Hepatocyte (in vitro differentiated cells): Measurements from ENCODE around the gene PRRG1. TPM values are rescaled to one million over a fixed set of nuclear protein-coding genes. Genes with fewer than 3 reads are reported as not detected.
"Not testable (repeated sequence)": the region's sequence is repeated elsewhere in the genome, so short reads cannot be mapped to it uniquely, and the experiment has no call there.

Source experiments
- DNase-seq: peaks from one replicate; pipeline ENCODE4 v3.0.0-alpha.2; 2016; ENCODE audit warnings: low spot score
- H2AFZ ChIP-seq: fragments of 200-600 bp; sonication (generic); 2 replicates; pipeline ENCODE4 v1.6.0; 2016; ENCODE audit warnings: antibody characterized with exemption, mild to moderate bottlenecking
- H3K27ac ChIP-seq: fragments of 200-600 bp; sonication (generic); 2 replicates; pipeline ENCODE4 v1.5.1; 2016; ENCODE audit warnings: mild to moderate bottlenecking
- H3K27me3 ChIP-seq: fragments of 200-600 bp; sonication (generic); 2 replicates; pipeline ENCODE4 v1.6.1; 2016
- H3K36me3 ChIP-seq: fragments of 200-600 bp; sonication (generic); replicated peaks from 2 replicates; pipeline ENCODE4 v1.5.1; 2016; ENCODE audit warnings: low read depth; ENCODE audit not compliant: insufficient read depth
- H3K4me1 ChIP-seq: fragments of 200-600 bp; sonication (generic); 2 replicates; pipeline ENCODE4 v1.5.1; 2016; ENCODE audit warnings: mild to moderate bottlenecking, moderate library complexity; ENCODE audit not compliant: insufficient read depth
- H3K4me2 ChIP-seq: fragments of 200-600 bp; sonication (generic); 2 replicates; pipeline ENCODE4 v1.6.0; 2016
- H3K4me3 ChIP-seq: fragments of 200-600 bp; sonication (generic); 2 replicates; pipeline ENCODE4 v1.5.1; 2016; ENCODE audit warnings: mild to moderate bottlenecking
- H3K79me2 ChIP-seq: fragments of 200-600 bp; sonication (generic); 2 replicates; pipeline ENCODE4 v1.6.0; 2017; ENCODE audit warnings: mild to moderate bottlenecking
- H3K9me2 ChIP-seq: fragments of 200-600 bp; sonication (generic); replicated peaks from 2 replicates; pipeline ENCODE4 v1.6.0; 2017; ENCODE audit warnings: mild to moderate bottlenecking; ENCODE audit not compliant: insufficient read depth
- H3K9me3 ChIP-seq: fragments of 200-600 bp; sonication (generic); 2 replicates; pipeline ENCODE4 v1.5.1; 2016; ENCODE audit warnings: low read depth, mild to moderate bottlenecking
- H4K20me1 ChIP-seq: fragments of 200-600 bp; sonication (generic); 2 replicates; pipeline ENCODE4 v1.6.0; 2016; ENCODE audit warnings: mild to moderate bottlenecking; ENCODE audit not compliant: insufficient read depth, poor library complexity, severe bottlenecking
- EZH2 ChIP-seq: fragments of 200-600 bp; sonication (generic); IDR thresholded peaks from 2 replicates; pipeline ENCODE4 v1.6.1; 2016; ENCODE audit warnings: antibody characterized with exemption, mild to moderate bottlenecking, borderline replicate concordance
- EZH2phosphoT487 ChIP-seq: fragments of 200-600 bp; sonication (generic); IDR thresholded peaks from one replicate; pipeline ENCODE4 v1.6.1; 2018; ENCODE audit warnings: antibody characterized with exemption, mild to moderate bottlenecking, low read depth, moderate library complexity; ENCODE audit not compliant: unreplicated experiment, severe bottlenecking
- WGBS: methylation state at CpG from one replicate; pipeline ENCODE4 v1.1.6; 2016; ENCODE audit warnings: low lambda C conversion rate; ENCODE audit errors: missing lambda C conversion rate; 5-methylcytosine and 5-hydroxymethylcytosine counted together
- polyA plus RNA-seq: library from polyadenylated mRNA; unstranded; fragments of >200 nt; fragmentation: Nextera tagmentation; extraction: Ambion mirVana; gene quantifications from 2 replicates; pipeline ENCODE4 v1.2.1, GENCODE V29; 2016
- total RNA-seq: library from RNA; depleted of rRNA; stranded (reverse); fragments of >200 nt; gene quantifications from 2 replicates; pipeline ENCODE4 v1.2.3, GENCODE V29; 2014
- TF ChIP-seq, protein P1 (sequence below): fragments of 200-600 bp; sonication (generic); IDR thresholded peaks from 2 replicates; pipeline ENCODE4 v1.5.1; 2016; ENCODE audit warnings: antibody characterized with exemption, mild to moderate bottlenecking; ENCODE audit not compliant: poor library complexity

Gene PRRG1
- total and polyA plus RNA-seq, 2 experiments from 2014 or later, result 16.8 to 36.5 TPM

DNA sequence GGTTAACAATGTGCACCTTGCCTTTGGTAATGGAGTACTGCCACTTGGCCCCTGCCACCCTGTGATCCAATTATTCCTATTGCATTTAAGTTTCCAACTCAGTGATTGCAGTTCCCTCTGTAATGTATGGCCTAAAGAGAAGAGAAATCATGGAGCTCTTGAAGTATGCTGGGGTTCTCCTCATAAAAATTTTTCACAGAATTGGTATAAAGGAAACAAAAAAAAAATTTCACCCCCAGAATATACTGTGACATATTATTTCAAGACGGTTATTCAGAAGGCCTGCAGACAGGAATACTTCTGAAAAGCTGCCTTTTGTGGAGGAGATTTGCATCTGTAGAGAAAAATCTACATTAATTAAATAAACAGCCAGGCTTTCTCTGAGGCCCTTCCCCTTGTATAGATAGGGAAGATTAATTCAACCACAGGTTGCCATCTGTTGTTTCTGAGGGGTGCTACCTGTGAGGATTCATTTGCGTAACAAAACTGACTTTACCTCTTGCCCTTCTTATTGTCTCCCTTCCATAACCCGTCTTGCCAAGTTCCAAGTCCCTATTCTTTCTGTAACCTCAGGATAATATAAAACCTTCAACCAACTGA is 127.5 kb downstream of the PRRG1 start:
- DNase-seq, result no peak
- no peaks in the 10 kb centered on the region for H3K9me3 ChIP-seq
- no peaks in the 10 kb centered on the region for H4K20me1 ChIP-seq
- WGBS, result 65% methylated on average over 3 of the region's 3 CpGs
- H3K36me3 ChIP-seq, result no peaks in the 10 kb centered on the region
- H2AFZ ChIP-seq, result no peak overlapping the region
- H3K4me2 ChIP-seq, result no peak overlapping the region
- no peak overlapping the region for H3K4me3 ChIP-seq
- no peaks in the 10 kb centered on the region for H3K79me2 ChIP-seq
- no peak overlapping the region for H3K27ac ChIP-seq
- no peak for TF ChIP-seq EZH2phosphoT487
- TF ChIP-seq EZH2, result no peak
- TF ChIP-seq, protein P1, sequence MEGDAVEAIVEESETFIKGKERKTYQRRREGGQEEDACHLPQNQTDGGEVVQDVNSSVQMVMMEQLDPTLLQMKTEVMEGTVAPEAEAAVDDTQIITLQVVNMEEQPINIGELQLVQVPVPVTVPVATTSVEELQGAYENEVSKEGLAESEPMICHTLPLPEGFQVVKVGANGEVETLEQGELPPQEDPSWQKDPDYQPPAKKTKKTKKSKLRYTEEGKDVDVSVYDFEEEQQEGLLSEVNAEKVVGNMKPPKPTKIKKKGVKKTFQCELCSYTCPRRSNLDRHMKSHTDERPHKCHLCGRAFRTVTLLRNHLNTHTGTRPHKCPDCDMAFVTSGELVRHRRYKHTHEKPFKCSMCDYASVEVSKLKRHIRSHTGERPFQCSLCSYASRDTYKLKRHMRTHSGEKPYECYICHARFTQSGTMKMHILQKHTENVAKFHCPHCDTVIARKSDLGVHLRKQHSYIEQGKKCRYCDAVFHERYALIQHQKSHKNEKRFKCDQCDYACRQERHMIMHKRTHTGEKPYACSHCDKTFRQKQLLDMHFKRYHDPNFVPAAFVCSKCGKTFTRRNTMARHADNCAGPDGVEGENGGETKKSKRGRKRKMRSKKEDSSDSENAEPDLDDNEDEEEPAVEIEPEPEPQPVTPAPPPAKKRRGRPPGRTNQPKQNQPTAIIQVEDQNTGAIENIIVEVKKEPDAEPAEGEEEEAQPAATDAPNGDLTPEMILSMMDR, result no peak
- no peaks in the 10 kb centered on the region for H3K27me3 ChIP-seq
- no peaks in the 10 kb centered on the region for H3K4me1 ChIP-seq
- no peaks in the 10 kb centered on the region for H3K9me2 ChIP-seq

DNA sequence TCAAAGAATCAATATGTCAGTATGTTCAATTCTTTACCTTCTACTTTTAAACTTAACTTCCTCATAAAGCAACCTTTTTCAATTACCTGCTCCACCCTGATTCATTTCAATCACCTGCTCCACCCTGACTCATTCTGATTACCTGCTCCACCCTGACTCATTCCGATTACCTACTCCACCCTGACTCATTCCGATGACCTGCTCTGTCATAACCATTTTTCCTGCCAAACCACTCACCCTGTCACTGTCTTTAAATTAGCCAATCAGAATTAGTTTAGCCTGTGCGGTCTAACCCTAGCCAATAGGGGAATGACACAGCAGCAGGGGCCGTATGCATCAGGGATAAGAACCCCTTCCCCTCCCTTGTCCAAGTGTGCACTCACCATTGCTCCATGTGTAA is 135.2 kb downstream of the PRRG1 start:
- 90% methylated on average over 4 of the region's 4 CpGs for WGBS
- H3K9me2 ChIP-seq, DNase-seq, H2AFZ ChIP-seq, H3K4me3 ChIP-seq, H3K36me3 ChIP-seq, H4K20me1 ChIP-seq, H3K9me3 ChIP-seq, H3K27me3 ChIP-seq, H3K4me1 ChIP-seq, H3K27ac ChIP-seq, H3K4me2 ChIP-seq, H3K79me2 ChIP-seq: not testable (repeated sequence)

DNA sequence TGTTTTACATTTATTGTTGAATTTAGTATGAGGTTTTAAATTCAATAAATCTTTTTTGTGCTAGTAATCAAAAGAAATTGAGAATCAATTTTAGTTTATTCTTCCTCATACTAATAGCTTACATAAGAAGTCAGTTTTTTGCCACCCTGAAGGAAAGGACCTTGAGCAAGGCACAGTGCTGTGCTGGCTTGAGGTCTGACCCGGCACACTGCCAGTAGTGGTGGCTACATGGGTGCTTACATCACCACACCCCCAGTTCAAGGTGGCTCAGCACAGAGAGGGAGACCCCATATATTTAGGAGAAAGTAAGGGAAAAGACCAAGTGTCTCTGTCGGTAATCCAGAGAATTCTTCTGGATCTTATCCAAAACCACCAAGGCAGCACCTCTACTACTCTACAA is 136.3 kb downstream of the PRRG1 start:
- 98% methylated on average over 2 of the region's 2 CpGs for WGBS

DNA sequence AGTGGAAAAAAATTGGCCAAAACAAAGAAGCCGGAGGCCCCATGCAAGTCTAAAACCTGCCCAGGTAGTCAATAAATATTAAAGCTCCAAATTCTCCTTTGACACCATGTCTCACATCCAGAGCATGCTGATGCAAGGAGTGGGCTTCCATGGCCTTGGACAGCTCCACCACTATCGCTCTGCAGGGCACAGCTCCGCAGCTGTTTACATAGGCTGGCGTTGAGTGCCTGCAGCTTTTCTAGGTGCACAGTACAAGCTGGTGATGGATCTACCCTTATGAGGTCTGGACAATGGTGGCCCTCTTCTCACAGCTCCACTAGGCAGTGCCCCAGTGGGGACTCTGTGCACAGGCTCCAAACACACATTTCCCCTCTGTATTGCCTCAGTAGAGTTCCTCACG is 138.1 kb downstream of the PRRG1 start:
- H3K79me2 ChIP-seq, result no peaks in the 10 kb centered on the region
- no peaks in the 10 kb centered on the region for H4K20me1 ChIP-seq
- no peak for DNase-seq
- no peak overlapping the region for H3K27ac ChIP-seq
- H2AFZ ChIP-seq, result no peak overlapping the region
- H3K36me3 ChIP-seq, result no peaks in the 10 kb centered on the region
- H3K4me3 ChIP-seq, result no peak overlapping the region
- H3K27me3 ChIP-seq, result no peaks in the 10 kb centered on the region
- TF ChIP-seq, protein P1, result no peak
- TF ChIP-seq EZH2 (no peak), EZH2phosphoT487 (no peak)
- H3K4me2 ChIP-seq, result no peak overlapping the region
- 94% methylated on average over 5 of the region's 5 CpGs for WGBS
- no peaks in the 10 kb centered on the region for H3K9me2 ChIP-seq
- no peaks in the 10 kb centered on the region for H3K4me1 ChIP-seq
- H3K9me3 ChIP-seq, result no peaks in the 10 kb centered on the region

More for the DNA sequence above, 136.3 kb downstream of the PRRG1 start:
- H3K9me3 ChIP-seq, result no peaks in the 10 kb centered on the region
- no peaks in the 10 kb centered on the region for H3K79me2 ChIP-seq
- no peaks in the 10 kb centered on the region for H3K27me3 ChIP-seq
- no peak overlapping the region for H3K4me2 ChIP-seq
- H3K36me3 ChIP-seq, result no peaks in the 10 kb centered on the region
- no peak overlapping the region for H2AFZ ChIP-seq
- no peaks in the 10 kb centered on the region for H3K4me1 ChIP-seq
- TF ChIP-seq EZH2 (no peak), EZH2phosphoT487 (no peak)
- TF ChIP-seq, protein P1, result no peak
- no peaks in the 10 kb centered on the region for H3K9me2 ChIP-seq
- H3K27ac ChIP-seq, result no peak overlapping the region
- no peak for DNase-seq
- H4K20me1 ChIP-seq, result no peaks in the 10 kb centered on the region
- H3K4me3 ChIP-seq, result no peak overlapping the region
